ENCODE results near the gene RBCK1.
A peak's percentile ranks its signal among the peaks of the same experiment; 100 is the strongest.
"Not testable (repeated sequence)": the region's sequence is repeated elsewhere in the genome, so short reads cannot be mapped to it uniquely, and the experiment has no call there.

The RBCK1 gene

DNA sequence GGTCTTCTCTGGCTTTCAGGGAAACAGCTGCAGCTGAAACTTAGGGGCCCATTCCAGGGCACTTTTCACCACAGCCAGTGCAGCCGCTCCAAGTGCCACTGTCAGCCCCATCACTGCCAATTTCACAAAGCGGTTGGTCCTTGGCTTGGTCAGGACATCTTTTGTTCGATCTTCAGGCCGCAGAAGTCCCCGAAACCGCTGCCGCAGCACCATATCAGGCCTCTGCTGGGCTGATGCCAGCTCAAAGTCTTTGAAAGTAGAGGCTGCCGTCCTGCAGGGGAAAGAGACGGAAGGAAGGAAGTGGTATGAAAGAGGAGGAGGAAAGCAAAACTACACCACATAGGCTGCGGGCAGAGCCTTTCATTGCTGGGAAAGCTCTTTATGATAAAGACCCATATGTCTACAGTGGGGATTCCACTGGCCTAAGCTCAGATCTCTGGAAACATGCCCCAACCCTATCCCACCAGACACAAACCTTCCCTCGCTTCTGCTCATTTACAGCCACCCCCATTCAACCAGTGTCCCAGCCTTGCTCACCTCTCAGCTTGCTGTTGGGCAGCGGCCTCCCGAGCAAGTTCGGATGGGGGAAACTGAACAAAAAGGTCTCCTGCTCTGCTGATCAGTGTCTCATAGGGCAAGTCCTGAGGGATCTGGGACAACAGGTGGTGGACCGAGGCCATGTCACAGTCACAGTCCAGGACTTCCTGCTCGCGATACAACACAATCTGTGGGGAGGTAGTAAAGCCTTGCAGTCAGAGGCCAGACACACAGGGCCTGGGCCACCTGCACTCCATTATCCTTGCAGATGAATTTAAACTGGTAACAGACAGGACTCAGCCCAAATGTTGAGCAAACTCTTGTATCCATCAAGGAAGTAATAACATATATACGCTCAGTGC, 30.7 kb downstream of the RBCK1 start:
- DNase-seq = peak; percentile 32

DNA sequence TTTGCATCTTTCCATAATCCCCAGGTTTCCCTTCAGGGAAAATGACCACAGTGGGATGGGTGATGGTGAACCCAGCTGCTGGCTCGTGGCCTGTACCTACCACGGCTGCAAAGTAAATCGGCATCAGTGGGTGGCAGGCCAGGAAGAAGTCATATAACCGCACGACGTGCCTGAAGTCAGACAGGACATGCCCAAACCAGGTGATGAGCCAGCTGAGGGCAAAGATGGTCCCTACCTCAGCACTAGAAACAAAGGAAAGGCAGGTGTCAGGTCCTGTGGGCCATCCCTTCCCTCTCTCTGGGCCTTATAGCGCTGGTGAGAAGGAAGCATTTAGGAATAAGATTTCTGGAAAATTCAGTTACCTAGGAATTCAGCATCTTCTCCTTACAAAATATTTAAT, 32.0 kb downstream of the RBCK1 start:
- no peak for DNase-seq

DNA sequence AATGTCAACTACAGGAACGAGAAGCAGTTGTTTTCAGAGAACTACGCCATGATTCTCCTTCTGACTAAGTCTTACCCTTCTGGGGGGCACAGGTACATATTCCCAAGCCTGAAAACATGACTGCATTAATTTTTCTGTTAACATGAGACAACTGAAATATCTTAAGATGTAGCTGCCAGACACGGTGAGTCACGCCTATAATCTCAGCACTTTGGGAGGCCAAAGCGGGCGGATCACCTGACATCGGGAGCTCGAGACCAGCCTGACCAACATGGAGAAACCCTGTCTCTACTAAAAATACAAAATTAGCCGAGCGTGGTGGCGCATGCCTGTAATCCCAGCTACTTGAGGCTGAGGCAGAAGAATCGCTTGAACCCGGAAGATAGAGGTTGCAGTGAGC, 32.5 kb downstream of the RBCK1 start:
- no peak for DNase-seq

DNA sequence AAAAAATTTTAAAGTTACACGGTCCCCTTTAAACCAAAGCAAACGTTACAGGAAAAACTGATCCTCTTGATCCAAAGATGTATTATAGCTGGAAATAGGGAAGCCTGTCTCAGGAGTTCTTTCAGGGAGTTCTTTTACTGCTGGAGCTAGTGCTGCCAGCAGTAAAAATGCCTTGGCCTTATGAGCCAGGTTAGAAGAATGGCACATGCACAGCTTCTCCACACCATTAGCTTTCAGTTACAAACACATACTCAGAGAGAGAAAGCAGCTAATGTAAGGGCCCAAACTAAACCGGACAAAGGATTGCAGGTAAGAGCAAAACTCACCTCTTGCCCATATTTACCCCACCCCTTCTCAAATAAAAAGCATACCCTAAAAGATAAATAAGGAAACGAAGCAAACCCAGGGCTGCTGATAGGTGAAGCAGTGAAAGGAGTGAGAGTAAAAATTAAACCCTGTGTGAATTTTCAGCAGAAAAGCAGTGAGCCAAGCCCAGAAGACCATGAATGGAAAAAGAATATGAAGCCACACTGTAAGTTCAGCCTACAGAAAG, 35.2 kb downstream of the RBCK1 start:
- no peak for DNase-seq

DNA sequence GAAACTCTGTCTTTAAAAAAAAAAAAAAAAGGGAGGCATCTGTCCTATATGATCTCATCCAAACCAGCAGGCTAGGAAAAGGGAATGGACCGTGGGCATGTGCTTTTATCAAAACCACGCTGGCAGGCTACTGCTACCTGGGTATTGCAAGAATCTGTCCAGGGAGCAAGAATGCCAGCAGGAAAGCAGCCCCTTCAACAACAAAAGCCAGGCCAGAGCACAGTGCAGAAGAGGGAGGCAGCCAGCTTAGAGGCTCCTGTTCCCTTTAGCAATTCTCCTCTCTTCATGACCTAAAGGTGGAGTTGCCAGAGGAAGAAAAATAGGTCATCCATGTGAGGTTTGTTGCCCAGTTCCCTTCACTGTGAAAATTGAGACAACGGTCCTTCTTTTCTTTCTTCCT, 36.0 kb downstream of the RBCK1 start:
- no peak for DNase-seq

DNA sequence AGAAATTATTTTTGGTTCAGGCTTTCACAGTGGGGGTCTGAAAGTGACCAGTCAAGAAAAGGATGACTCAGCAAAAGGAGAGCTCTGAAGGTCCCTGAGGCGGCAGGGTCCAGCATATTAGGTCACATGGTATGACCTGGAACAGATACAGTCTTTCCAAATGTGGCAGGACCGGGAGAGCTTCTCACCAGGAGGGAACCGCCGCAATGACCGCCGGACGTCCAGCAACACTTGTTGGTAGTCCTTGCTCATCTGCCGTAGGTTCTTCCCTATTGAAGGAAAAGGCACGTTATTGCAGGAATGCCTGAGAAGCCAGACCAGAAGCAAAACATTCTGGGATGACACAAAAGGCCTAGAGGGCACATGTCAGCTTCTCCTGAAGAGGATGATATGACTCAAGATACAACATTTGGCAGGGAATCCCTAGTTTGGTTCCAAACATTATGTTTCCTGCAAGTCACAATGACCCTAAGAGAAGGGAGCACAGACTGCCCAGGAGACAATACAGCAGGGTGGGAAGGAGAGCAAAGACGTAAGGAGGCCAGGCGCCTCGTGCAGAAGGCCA, 36.8 kb downstream of the RBCK1 start:
- no peak for DNase-seq

DNA sequence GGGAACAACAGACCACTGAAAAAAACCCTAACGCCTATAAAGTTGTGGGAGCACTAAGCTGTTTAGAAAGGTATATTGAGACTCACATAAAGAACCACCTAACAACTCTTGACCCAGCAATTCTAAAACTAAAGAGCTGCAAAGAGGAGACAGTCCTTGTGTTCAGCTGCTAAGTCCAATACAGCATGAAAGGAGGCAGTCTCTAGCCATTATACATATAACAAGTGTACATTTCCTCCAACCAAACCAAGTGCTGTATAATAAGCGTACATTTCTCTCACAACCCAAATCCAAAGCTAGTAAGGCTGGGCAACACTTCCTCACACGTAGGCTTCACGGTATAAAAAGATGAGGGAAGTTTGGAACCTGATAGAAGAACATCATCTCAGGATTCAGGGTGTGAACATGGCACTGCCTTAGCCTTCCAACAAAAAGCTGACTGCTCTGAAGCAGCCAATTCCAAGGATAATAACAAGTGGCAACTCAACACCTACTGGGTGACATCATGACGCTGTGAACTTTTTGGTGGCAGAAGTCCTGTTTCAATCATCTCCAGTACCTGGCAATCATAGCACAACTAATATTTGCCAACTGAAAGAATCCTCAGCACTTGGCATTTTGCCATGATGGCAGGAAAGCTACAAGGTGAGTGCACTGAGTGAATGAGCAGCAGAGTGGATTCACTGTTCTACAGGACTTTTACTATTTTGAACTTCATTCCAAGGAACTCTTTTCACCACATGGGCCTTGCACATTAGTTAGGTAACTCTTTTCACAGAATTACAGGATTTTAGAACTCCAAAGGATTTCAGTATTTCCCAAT, 37.6 kb downstream of the RBCK1 start:
- DNase-seq = no peak

DNA sequence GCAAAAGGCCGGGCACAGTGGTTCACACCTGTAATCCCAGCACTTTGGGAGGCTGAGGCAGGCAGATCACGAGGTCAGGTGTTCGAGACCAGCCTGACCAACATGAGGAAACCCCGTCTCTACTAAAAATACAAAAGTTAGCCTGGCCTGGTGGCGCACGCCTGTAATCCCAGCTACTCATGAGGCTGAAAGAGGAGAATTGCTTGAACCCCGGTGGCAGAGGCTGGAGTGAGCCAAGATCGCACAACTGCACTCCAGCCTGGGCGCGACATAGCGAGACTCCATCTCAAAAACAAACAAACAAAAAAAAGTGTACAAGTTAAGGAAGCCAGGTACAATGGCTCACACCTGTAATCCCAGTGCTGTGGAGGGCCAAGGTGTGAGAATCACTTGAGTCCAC, 43.9 kb downstream of the RBCK1 start:
- DNase-seq = not testable (repeated sequence)

DNA sequence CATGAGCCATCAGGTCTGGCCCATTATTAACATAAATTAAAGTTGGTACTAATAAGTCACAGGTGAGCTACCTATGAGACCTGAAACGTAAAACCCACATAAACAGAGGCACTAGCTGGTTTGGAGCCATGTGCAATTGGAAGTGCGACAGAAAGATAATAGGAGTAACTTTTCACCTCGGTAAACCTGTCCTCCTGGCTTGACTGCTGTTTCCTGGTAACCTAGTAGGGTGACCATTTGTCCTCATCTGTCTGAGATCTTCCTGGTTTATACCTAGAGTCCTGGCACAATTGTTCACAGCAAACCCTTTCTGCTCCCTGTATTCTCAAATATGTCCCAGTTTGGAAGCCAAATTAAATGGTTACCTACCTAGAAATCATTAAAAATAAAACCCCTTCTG, 46.9 kb downstream of the RBCK1 start:
- DNase-seq = no peak

DNA sequence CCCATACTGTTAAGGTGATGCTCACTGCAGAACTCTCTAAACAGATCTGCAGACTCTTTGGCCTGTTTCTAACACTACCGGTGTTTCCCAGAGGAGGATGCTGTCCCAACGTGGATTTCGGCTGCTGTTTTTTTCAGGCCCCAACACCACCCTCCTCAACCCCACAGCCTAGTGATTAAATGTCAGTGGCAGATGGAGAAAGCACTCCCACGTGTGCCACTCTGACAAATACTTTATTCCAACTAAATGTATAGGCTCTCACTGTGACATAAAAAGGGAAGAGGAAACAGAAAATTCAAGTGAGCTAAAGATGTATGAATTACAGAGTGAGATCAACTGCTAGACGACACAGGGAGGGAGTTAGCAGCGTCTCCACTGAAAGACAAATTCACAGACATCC, 50.7 kb downstream of the RBCK1 start:
- DNase-seq = no peak

DNA sequence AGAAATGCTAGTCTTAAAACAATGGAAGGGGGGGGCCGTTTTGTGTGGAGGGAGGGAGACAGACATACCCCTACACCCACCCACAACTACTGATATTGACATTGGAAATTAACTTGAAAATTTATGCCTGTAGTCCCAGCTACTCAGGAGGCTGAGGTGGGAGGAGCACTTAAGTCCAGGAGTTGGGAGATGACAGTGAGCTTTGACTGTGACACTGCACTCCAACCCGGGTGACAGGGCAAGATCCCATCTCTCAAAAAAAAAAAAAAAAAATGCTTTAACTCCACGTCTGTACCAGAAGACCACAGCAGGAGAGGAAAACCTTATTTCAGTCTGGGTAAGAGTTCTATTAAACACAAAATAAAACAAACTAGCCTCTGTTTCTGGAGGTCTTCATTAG, 52.1 kb downstream of the RBCK1 start:
- no peak for DNase-seq

DNA sequence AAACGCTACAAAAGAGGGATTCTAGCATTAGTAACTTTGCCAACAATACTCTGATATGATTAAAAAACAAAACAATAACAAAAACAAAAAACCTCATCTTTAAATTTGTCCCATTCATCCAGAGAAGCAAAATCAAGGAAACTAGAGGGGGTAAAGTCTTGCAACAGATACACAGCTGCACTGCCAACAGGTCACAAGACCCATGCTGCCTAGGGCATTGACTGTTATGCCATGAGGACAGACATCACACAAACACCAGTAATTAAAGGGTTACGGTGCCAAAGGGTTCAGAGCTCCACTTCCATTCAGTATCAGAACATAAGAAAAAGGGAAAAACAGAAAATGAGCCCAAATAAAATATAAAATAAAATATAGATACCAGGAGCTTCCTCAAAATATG, 52.6 kb downstream of the RBCK1 start:
- no peak for DNase-seq

DNA sequence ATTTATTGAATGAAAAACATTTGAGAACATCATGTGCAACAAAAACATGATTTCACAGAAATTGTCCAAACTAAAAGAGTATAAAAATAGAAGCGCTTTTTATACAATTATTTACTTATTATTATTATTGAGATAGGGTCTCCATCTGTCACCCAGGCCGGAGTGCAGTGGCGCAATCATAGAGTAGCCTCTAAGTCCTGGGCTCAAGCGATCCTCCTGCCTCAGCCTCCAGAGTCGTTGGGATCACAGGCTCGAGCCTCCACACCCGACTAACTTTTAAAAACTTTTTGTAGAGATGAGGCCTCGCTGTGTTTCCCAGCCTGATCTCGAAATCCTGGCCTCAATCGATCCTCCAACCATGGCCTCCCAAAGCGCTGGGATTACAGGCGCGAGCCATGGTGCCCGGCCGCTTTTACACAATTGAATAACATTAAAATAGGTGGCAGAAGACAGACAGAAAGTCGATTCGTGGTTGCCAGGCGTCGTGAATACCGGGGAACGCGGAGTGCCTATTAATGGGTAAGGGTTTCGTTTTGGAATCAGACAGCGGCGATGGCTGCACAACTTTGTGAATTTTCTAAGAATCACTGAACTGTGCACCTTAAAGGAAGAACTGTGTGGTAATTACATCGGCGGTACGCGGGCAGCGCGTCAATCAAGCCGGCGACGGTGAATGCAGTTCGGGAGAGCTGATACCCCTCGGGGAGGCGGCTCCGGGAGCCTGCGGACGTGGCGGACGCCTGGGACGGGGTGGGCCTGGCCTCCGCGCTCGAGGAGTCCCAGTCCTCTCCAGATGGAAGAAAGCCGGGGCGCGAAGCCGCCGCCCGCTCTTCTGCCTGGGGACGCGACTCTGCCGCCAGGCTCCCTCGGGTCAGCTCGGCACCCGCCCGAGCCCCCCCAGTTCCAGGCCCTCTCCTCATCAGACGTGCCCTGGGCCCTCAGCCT, 53.4 kb downstream of the RBCK1 start:
- peak; percentile 51 for DNase-seq

DNA sequence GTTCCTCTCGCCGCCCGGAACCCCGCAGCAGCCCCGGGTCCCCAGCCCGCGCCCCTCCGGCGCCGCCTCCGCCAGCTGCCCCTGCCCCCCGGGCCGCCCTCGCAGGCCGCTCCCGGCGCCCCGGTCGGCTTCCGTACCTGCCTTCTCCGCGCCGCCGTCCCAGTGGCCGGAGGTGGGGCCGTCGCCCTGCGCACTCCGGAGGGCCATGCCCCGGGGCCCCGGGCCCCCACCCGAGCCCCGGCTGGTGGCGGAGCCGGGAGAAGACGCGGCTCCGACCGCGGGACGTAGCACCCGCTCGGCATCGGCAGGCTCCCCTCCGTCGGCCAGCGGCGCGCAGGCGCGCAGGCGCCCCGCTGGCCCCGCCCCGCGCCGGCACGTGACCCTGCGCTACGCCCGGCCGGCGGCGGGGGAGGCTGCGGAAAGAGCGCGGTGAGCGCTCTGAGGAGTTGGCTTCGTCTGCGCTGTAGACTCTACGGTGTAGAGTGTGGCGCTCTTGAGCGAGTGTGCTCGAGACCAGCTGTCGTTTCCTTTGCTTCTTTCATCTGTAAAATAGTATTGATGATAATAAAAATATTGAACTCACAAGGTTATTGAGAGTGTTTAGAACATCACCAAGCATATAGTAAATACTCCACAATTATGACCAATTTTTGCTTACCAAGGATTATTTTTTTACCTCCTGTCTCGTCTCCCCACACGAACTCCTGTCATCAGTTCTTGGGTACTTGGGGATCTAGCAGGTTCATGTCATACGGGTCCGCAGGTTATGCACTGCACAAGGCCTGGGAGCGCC, 54.3 kb downstream of the RBCK1 start, which contains the start of gene TBC1D20:
TBC1D20 (minus strand) TSS at position 335 of the 793 bp plus-strand sequence; CDS start at position 207, 128 bp downstream.
- DNase-seq = peak; percentile 77

DNA sequence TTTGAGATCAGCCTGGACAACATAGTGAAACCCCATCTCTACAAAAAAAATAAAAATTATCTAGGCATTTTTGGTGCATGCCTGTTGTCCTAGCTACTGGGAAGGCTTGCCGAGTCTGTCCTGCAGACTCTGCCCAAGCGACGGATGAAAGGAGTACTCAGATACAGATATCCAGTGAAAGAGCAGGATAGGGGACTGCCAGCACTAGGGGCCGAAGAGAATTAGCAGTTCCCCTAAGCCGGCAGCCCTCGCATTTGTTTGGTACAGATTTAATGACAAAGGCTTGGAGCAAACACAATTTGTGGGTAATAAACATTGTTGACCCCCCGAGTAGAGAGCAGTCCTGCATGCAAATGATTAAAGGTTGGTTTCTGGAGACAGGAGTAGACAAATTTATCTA, 59.7 kb downstream of the RBCK1 start:
- DNase-seq = no peak

DNA sequence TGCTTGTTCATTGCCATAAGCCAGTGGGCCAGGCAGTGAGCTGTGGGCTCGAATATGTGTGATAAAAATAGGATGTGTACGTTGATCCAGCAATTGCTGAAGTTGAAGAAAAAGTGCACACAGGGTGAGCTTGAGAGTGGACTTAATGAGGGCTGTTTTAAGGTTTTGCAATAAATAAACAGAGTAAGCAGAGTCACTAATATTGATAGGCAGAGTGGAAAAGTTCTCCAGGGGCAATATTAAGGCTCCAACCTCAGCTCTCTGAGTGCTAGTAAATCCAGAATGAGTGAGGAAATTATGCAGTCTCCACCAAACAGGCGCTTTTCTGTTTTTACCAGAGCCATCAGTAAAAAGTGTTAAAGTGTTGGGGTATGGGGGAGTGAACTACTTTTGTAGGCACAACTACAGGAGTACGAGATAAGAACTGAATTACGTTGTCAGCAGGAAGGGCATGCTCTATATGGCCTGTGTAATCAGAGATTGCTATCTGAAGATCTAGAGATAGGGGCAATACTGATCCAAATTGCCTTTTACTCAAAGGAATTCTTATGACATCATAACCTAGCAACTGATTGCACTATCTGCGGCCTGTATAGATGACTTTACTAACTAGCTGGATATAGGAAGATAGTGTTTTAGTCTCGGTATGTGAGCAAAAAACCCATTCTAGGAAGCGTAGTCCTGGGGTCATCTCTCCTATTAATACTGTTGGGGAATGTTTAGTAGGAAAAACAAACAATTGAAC, 61.8 kb downstream of the RBCK1 start:
- no peak for DNase-seq

DNA sequence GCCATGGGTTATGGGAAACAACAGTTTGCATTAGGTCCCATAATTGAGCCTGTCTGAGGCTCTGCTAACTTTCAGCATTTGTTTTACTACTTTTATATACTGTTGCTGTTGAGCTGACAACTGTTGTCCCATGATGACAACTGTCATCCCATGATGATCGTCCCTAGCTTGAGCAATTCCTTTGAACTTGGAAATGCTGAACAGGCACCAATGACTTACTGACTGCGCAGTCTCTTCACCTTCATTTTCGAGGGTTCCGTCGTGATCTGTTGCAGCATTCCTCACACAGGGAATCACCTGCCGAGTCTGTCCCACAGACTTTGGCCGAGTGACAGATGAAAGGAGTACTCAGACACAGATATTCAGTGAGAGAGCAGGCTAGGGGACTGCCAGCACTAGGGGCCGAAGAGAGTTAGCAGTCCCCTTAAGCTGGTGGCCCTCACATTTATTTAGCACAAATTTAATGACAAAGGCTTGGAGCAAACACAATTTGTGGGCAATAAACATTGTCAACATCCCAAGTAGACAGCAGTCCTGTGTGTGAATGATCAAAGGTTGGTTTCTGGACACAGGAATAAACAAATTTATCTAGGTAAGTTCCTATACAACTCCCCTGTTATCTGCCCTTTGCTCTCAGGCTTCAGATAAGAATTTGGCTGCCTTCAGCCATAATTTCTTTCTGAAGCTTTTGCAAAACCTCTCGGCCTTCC, 64.2 kb downstream of the RBCK1 start:
- DNase-seq = no peak

DNA sequence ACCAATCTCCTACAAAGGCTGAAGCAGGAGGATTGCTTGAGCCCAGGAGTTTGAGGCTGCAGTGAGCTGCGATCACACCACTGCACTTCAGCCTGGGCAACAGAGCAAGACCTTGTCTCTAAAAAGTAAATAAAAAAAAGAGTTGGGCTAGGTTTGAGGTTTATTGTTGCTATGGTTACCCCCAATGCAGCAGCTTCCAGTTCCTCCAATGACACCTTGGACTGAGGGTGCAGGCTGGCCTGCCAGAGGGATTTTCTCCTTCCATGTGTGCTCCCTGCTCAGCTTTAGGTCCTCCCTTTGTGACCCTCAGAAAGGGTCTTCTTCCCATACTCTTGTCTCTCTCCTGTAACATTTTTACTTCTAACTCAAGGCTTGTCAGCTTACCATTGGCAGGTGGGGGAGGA, 64.8 kb downstream of the RBCK1 start:
- DNase-seq = no peak

DNA sequence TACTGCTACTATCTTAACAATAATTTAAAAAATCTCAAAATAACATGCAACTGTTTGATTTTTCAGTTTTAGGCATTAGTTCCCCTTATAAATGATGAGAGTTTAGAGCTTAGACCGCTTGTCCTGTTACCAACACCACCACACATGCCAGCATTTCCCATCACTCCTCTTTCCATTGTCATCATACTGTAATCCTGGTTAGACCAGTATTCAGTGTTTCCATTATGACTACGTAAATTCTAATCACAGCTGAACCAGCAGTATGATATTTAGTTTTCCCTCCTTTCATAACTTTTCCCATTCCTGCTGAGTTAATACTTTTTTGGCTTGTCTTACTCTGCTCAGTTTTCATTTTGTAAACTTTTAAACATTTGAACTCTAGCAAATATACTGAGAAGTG, 66.5 kb downstream of the RBCK1 start:
- DNase-seq = no peak

Measured in activated gamma-delta T cell (primary cell).